Measurements from ENCODE around the gene KNG1. TPM values are rescaled to one million over a fixed set of nuclear protein-coding genes. Genes with fewer than 3 reads are reported as not detected.
A peak's percentile ranks its signal among the peaks of the same experiment; 100 is the strongest.

The KNG1 gene
- total and polyA plus RNA-seq, 7 experiments from 2014 or later = not detected

GRCh38 chr3:186724911-186725310, 7.8 kb downstream of the KNG1 start:
- ATAC-seq (no peak), DNase-seq (no peak)
- H3K27me3 ChIP-seq (ENCODE audit: control insufficient read depth in 2 of 2, insufficient read depth in 2 of 2, low read length in 2 of 2) = peaks cover 0 to 2% of the 10 kb centered on the region in 2 donors
- Mint-ChIP-seq H3K9me3 (no peaks in the 10 kb centered on the region), H3K4me3 (no peak overlapping the region), H3K36me3 (no peaks in the 10 kb centered on the region), H3K27ac (no peak overlapping the region), H3K27me3 (peaks cover 0 to 8% (median 4%) of the 10 kb centered on the region in 5 donors), H3K4me1 (no peaks in the 10 kb centered on the region)
- no peaks in the 10 kb centered on the region for H3K9me3 ChIP-seq (ENCODE audit: control insufficient read depth in 2 of 3, low read length in 3 of 3)
- H3K36me3 ChIP-seq (ENCODE audit: control insufficient read depth in 2 of 3, insufficient read depth in 3 of 3, low read length in 3 of 3) = no peaks in the 10 kb centered on the region
- intact Hi-C loops (cut with micrococcal nuclease) = no loop called here
- no peaks in the 10 kb centered on the region for H3K4me1 ChIP-seq (ENCODE audit: control insufficient read depth in 2 of 2, insufficient read depth in 2 of 2, low read length in 2 of 2)
- POLR2A ChIA-PET = no interaction called here
- CTCF ChIA-PET = no interaction called here
- H3K4me3 ChIP-seq (ENCODE audit: low read length) = no peak overlapping the region
- no peak overlapping the region for H3K27ac ChIP-seq (ENCODE audit: low read depth, low read length)

- H3K4me3 Mint-ChIP-seq = no peak overlapping the region
- Histone ChIP-seq H3K4me3 (ENCODE audit: low read length) (no peak overlapping the region), H3K4me1 (ENCODE audit: control insufficient read depth in 2 of 2, insufficient read depth in 2 of 2, low read length in 2 of 2) (no peaks in the 10 kb centered on the region), H3K36me3 (ENCODE audit: control insufficient read depth in 2 of 3, insufficient read depth in 3 of 3, low read length in 3 of 3) (no peaks in the 10 kb centered on the region), H3K27me3 (ENCODE audit: control insufficient read depth in 2 of 2, insufficient read depth in 2 of 2, low read length in 2 of 2) (peaks cover 0 to 2% of the 10 kb centered on the region in 2 donors), H3K27ac (ENCODE audit: low read depth, low read length) (no peak overlapping the region), H3K9me3 (ENCODE audit: control insufficient read depth in 2 of 3, low read length in 3 of 3) (no peaks in the 10 kb centered on the region)
- no peak for ATAC-seq
- no peaks in the 10 kb centered on the region for H3K9me3 Mint-ChIP-seq
- peaks cover 0 to 6% (median 0%) of the 10 kb centered on the region in 7 donors for H3K4me1 Mint-ChIP-seq
- POLR2A ChIA-PET = no interaction called here
- intact Hi-C loops (cut with micrococcal nuclease) = no loop called here
- DNase-seq = no peak
- no peak overlapping the region for H3K27ac Mint-ChIP-seq
- CTCF ChIA-PET = no interaction called here
- peaks cover 0 to 4% (median 0%) of the 10 kb centered on the region in 5 donors for H3K36me3 Mint-ChIP-seq
- H3K27me3 Mint-ChIP-seq = peaks cover 0 to 4% (median 0%) of the 10 kb centered on the region in 5 donors
Observed at GRCh38 chr3:186732169-186732766, 15.1 kb downstream of the KNG1 start.

DNA sequence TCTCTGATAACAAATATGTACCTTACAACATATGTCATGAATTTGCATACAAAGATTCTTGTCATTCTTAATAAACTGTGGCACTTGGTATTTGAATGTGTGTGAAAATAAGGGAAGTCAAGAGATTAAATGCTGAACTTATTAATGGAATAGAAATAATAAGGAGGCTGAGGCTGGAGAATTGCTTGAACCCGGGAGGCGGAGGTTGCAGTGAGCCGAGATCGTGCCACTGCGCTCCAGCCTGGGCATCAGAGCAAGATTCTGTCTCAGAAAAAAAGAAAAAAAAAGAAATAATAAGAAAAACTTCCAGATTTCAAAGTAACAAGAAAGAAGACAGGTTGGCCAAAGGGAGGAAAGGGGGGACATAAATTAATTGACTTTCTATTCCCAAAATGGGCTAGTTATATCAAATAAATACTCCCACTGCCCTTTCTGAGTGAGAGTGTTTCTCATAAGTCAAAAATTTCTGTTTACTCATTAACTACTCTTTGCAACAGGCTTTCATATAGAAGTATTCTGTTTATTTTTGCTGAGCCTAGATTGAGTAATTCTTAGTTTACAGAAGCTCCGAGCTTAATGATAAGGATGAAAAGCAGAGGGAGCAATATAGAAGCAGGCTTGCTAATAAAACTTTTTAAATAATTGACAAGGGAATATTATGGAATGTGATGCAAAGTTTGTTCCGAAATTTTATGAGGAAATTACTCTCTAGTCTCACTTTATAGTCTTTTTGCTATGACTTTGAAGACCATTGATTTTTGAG, 25.6 kb downstream of the KNG1 start:
- H3K36me3 ChIP-seq (ENCODE audit: control insufficient read depth in 2 of 3, insufficient read depth in 3 of 3, low read length in 3 of 3) = no peaks in the 10 kb centered on the region
- no peak for DNase-seq
- Mint-ChIP-seq H3K4me1 (peaks cover 0 to 7% (median 5%) of the 10 kb centered on the region in 7 donors), H3K27ac (no peak overlapping the region), H3K27me3 (peaks cover 0 to 5% (median 0%) of the 10 kb centered on the region in 5 donors), H3K4me3 (no peak overlapping the region), H3K9me3 (no peaks in the 10 kb centered on the region), H3K36me3 (peaks cover 0 to 20% (median 9%) of the 10 kb centered on the region in 5 donors)
- POLR2A ChIA-PET = no interaction called here
- H3K4me1 ChIP-seq (ENCODE audit: control insufficient read depth in 2 of 2, insufficient read depth in 2 of 2, low read length in 2 of 2) = no peaks in the 10 kb centered on the region
- ATAC-seq = no peak
- no peak overlapping the region for H3K27ac ChIP-seq (ENCODE audit: low read depth, low read length)
- H3K4me3 ChIP-seq (ENCODE audit: low read length) = no peak overlapping the region
- H3K9me3 ChIP-seq (ENCODE audit: control insufficient read depth in 2 of 3, low read length in 3 of 3) = no peaks in the 10 kb centered on the region
- intact Hi-C loops (cut with micrococcal nuclease) = no loop called here
- H3K27me3 ChIP-seq (ENCODE audit: control insufficient read depth in 2 of 2, insufficient read depth in 2 of 2, low read length in 2 of 2) = no peaks in the 10 kb centered on the region
- CTCF ChIA-PET = no interaction called here

DNA sequence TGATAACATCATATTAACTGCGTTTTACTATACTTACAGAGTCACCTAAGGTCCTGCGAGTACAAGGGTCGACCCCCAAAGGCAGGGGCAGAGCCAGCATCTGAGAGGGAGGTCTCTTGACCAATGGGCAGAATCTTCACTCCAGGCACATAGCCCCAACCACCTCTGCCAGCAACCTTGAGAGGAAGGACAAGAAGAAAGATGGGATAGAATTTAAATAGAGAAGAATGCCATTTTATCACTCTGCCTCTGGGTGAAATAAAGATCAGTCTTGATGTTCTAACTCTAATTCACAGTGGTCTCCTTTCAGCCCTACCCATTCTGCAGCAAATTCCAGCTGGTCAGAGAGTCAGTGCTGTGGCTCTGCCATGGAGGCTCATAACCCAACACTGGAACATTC, 26.5 kb downstream of the KNG1 start:
- Mint-ChIP-seq H3K27ac (no peak overlapping the region), H3K4me3 (no peak overlapping the region), H3K9me3 (no peaks in the 10 kb centered on the region), H3K36me3 (peaks cover 0 to 20% (median 9%) of the 10 kb centered on the region in 5 donors), H3K27me3 (peaks cover 0 to 5% (median 0%) of the 10 kb centered on the region in 5 donors), H3K4me1 (peaks cover 0 to 12% (median 5%) of the 10 kb centered on the region in 7 donors)
- H3K36me3 ChIP-seq (ENCODE audit: control insufficient read depth in 2 of 3, insufficient read depth in 3 of 3, low read length in 3 of 3) = no peaks in the 10 kb centered on the region
- H3K9me3 ChIP-seq (ENCODE audit: control insufficient read depth in 2 of 3, low read length in 3 of 3) = no peaks in the 10 kb centered on the region
- no peaks in the 10 kb centered on the region for H3K4me1 ChIP-seq (ENCODE audit: control insufficient read depth in 2 of 2, insufficient read depth in 2 of 2, low read length in 2 of 2)
- intact Hi-C loops (cut with micrococcal nuclease) = no loop called here
- ChIA-PET POLR2A (no interaction called here), CTCF (no interaction called here)
- no peak overlapping the region for H3K27ac ChIP-seq (ENCODE audit: low read depth, low read length)
- no peak overlapping the region for H3K4me3 ChIP-seq (ENCODE audit: low read length)
- ATAC-seq = no peak
- no peak for DNase-seq
- H3K27me3 ChIP-seq (ENCODE audit: control insufficient read depth in 2 of 2, insufficient read depth in 2 of 2, low read length in 2 of 2) = no peaks in the 10 kb centered on the region

- Histone ChIP-seq H3K9me3 (ENCODE audit: control insufficient read depth in 2 of 3, low read length in 3 of 3) (no peaks in the 10 kb centered on the region), H3K27me3 (ENCODE audit: control insufficient read depth in 2 of 2, insufficient read depth in 2 of 2, low read length in 2 of 2) (no peaks in the 10 kb centered on the region), H3K27ac (ENCODE audit: low read depth, low read length) (no peak overlapping the region), H3K36me3 (ENCODE audit: control insufficient read depth in 2 of 3, insufficient read depth in 3 of 3, low read length in 3 of 3) (no peaks in the 10 kb centered on the region), H3K4me3 (ENCODE audit: low read length) (no peak overlapping the region), H3K4me1 (ENCODE audit: control insufficient read depth in 2 of 2, insufficient read depth in 2 of 2, low read length in 2 of 2) (no peaks in the 10 kb centered on the region)
- Mint-ChIP-seq H3K4me1 (peaks cover 0 to 12% (median 5%) of the 10 kb centered on the region in 7 donors), H3K9me3 (no peaks in the 10 kb centered on the region), H3K36me3 (peaks cover 0 to 11% (median 5%) of the 10 kb centered on the region in 5 donors), H3K4me3 (peak overlapping the region in 2 of 10 donors; percentile 16 to 59), H3K27ac (no peak overlapping the region), H3K27me3 (peaks cover 0 to 5% (median 0%) of the 10 kb centered on the region in 5 donors)
- ATAC-seq (peak; percentile 68), DNase-seq (peak in 3 of 9 donors; percentile 2 to 7 (median 4))
- POLR2A ChIA-PET = no interaction called here
- intact Hi-C loops (cut with micrococcal nuclease) = no loop called here
- CTCF ChIA-PET = no interaction called here
Observed at GRCh38 chr3:186746008-186746407, 28.8 kb downstream of the KNG1 start.

- no peaks in the 10 kb centered on the region for H3K9me3 ChIP-seq (ENCODE audit: control insufficient read depth in 2 of 3, low read length in 3 of 3)
- H3K4me1 ChIP-seq (ENCODE audit: control insufficient read depth in 2 of 2, insufficient read depth in 2 of 2, low read length in 2 of 2) = no peaks in the 10 kb centered on the region
- no peaks in the 10 kb centered on the region for H3K36me3 ChIP-seq (ENCODE audit: control insufficient read depth in 2 of 3, insufficient read depth in 3 of 3, low read length in 3 of 3)
- H3K27ac Mint-ChIP-seq = no peak overlapping the region
- no peaks in the 10 kb centered on the region for H3K9me3 Mint-ChIP-seq
- no peak overlapping the region for H3K27ac ChIP-seq (ENCODE audit: low read depth, low read length)
- H3K4me3 ChIP-seq (ENCODE audit: low read length) = no peak overlapping the region
- no peaks in the 10 kb centered on the region for H3K27me3 ChIP-seq (ENCODE audit: control insufficient read depth in 2 of 2, insufficient read depth in 2 of 2, low read length in 2 of 2)
- CTCF ChIA-PET = no interaction called here
- intact Hi-C loops (cut with micrococcal nuclease) = no loop called here
- H3K27me3 Mint-ChIP-seq = peaks cover 0 to 10% (median 3%) of the 10 kb centered on the region in 5 donors
- peaks cover 0 to 12% (median 5%) of the 10 kb centered on the region in 7 donors for H3K4me1 Mint-ChIP-seq
- no peak for ATAC-seq
- H3K4me3 Mint-ChIP-seq = no peak overlapping the region
- POLR2A ChIA-PET = no interaction called here
- no peaks in the 10 kb centered on the region for H3K36me3 Mint-ChIP-seq
- no peak for DNase-seq
Observed at GRCh38 chr3:186750316-186750715, 33.2 kb downstream of the KNG1 start.

- Mint-ChIP-seq H3K36me3 (no peaks in the 10 kb centered on the region), H3K27me3 (peaks cover 0 to 10% (median 3%) of the 10 kb centered on the region in 5 donors), H3K4me1 (peaks cover 0 to 5% (median 0%) of the 10 kb centered on the region in 7 donors), H3K9me3 (no peaks in the 10 kb centered on the region), H3K27ac (no peak overlapping the region), H3K4me3 (no peak overlapping the region)
- ChIA-PET CTCF (interaction anchor here (0.6 kb wide), 1 partner anchor 102 kb away, joined by 3 read pairs; no protein-coding TSS in a partner anchor), POLR2A (no interaction called here)
- no peak for DNase-seq
- Histone ChIP-seq H3K4me1 (ENCODE audit: control insufficient read depth in 2 of 2, insufficient read depth in 2 of 2, low read length in 2 of 2) (no peaks in the 10 kb centered on the region), H3K4me3 (ENCODE audit: low read length) (no peak overlapping the region), H3K27ac (ENCODE audit: low read depth, low read length) (no peak overlapping the region), H3K36me3 (ENCODE audit: control insufficient read depth in 2 of 3, insufficient read depth in 3 of 3, low read length in 3 of 3) (no peaks in the 10 kb centered on the region), H3K27me3 (ENCODE audit: control insufficient read depth in 2 of 2, insufficient read depth in 2 of 2, low read length in 2 of 2) (no peaks in the 10 kb centered on the region), H3K9me3 (ENCODE audit: control insufficient read depth in 2 of 3, low read length in 3 of 3) (no peaks in the 10 kb centered on the region)
- no peak for ATAC-seq
- intact Hi-C loops (cut with micrococcal nuclease) = no loop called here
Observed at GRCh38 chr3:186751480-186751879, 34.3 kb downstream of the KNG1 start.
